Activated naive CD4-positive, alpha-beta T cell treated with anti-CD3 and anti-CD28 coated beads, Interleukin-2, amount 50 U/mL, for 72 hours (primary cell): ENCODE measurements around the gene PLXNA4. TPM values are rescaled to one million over a fixed set of nuclear protein-coding genes. Genes with fewer than 3 reads are reported as not detected.
A peak's percentile ranks its signal among the peaks of the same experiment; 100 is the strongest.

Source experiments
- ATAC-seq, 2 donors: fragments of 150-1000 bp; cut with Tn5 transposase; 2 replicates each; pipeline ENCODE4 v1.10.0; 2021; ENCODE audit warnings: mild to moderate bottlenecking in 2 of 2, moderate library complexity in 2 of 2
- DNase-seq, 2 donors: peaks; one replicate each; pipeline ENCODE4 v3.0.0; 2021 to 2022; ENCODE audit warnings: low spot score in 2 of 2
- H3K27ac Mint-ChIP-seq, 2 donors: one replicate each; pipeline ENCODE4 v1.8.0; 2022; ENCODE audit warnings: mild to moderate bottlenecking in 2 of 2, mixed read lengths in 2 of 2
- H3K36me3 Mint-ChIP-seq, 2 donors: one replicate each; pipeline ENCODE4 v1.8.0; 2022; ENCODE audit warnings: mixed read lengths in 2 of 2
- H3K9me3 Mint-ChIP-seq, 2 donors: one replicate each; pipeline ENCODE4 v1.8.0; 2022; ENCODE audit warnings: mixed read lengths in 2 of 2
- total RNA-seq, 2 donors: library from RNA; stranded (reverse); gene quantifications; one replicate each; pipeline ENCODE4 v1.2.3, GENCODE V29; 2022

Gene PLXNA4
- total RNA-seq, 2 donors from 2014 or later: 0.06 to 0.41 TPM

- H3K36me3 Mint-ChIP-seq: no peaks in the 10 kb centered on the region
- ATAC-seq (no peak), DNase-seq (no peak)
- no peaks in the 10 kb centered on the region for H3K9me3 Mint-ChIP-seq
- no peak overlapping the region for H3K27ac Mint-ChIP-seq
Observed at GRCh38 chr7:132576721-132577085, 433 bp upstream of the PLXNA4 start.

- peak; percentile 25 to 39 for ATAC-seq
- peak in 1 of 2 donors; percentile 14 for DNase-seq
- no peak overlapping the region for H3K27ac Mint-ChIP-seq
- no peaks in the 10 kb centered on the region for H3K9me3 Mint-ChIP-seq
- no peaks in the 10 kb centered on the region for H3K36me3 Mint-ChIP-seq
Observed at GRCh38 chr7:132575419-132575981, 770 bp downstream of the PLXNA4 start.

GRCh38 chr7:132574223-132574622 is 2.0 kb downstream of the PLXNA4 start:
- no peak for ATAC-seq
- DNase-seq: no peak
- no peaks in the 10 kb centered on the region for H3K36me3 Mint-ChIP-seq
- H3K27ac Mint-ChIP-seq: no peak overlapping the region
- no peaks in the 10 kb centered on the region for H3K9me3 Mint-ChIP-seq

- DNase-seq (no peak), ATAC-seq (no peak)
- Mint-ChIP-seq H3K9me3 (no peaks in the 10 kb centered on the region), H3K27ac (no peak overlapping the region), H3K36me3 (no peaks in the 10 kb centered on the region)
Observed at GRCh38 chr7:132573251-132573955, 2.9 kb downstream of the PLXNA4 start.

GRCh38 chr7:132572526-132572925 is 3.7 kb downstream of the PLXNA4 start:
- Mint-ChIP-seq H3K27ac (no peak overlapping the region), H3K36me3 (no peaks in the 10 kb centered on the region), H3K9me3 (no peaks in the 10 kb centered on the region)
- DNase-seq (no peak), ATAC-seq (no peak)

- ATAC-seq: peak in 1 of 2 donors; percentile 22
- Mint-ChIP-seq H3K27ac (no peak overlapping the region), H3K9me3 (no peaks in the 10 kb centered on the region), H3K36me3 (no peaks in the 10 kb centered on the region)
- DNase-seq: no peak
Observed at GRCh38 chr7:132571970-132572369, 4.3 kb downstream of the PLXNA4 start.

- Mint-ChIP-seq H3K36me3 (peaks cover 0 to 4% of the 10 kb centered on the region in 2 donors), H3K27ac (no peak overlapping the region), H3K9me3 (no peaks in the 10 kb centered on the region)
- no peak for ATAC-seq
- DNase-seq: no peak
Observed at GRCh38 chr7:132569884-132570614, 6.2 kb downstream of the PLXNA4 start.

- H3K36me3 Mint-ChIP-seq: peaks cover 0 to 9% of the 10 kb centered on the region in 2 donors
- DNase-seq: no peak
- H3K9me3 Mint-ChIP-seq: no peaks in the 10 kb centered on the region
- H3K27ac Mint-ChIP-seq: no peak overlapping the region
- no peak for ATAC-seq
Observed at GRCh38 chr7:132568962-132569361, 7.3 kb downstream of the PLXNA4 start.

GRCh38 chr7:132565885-132566284 is 10.4 kb downstream of the PLXNA4 start:
- no peak overlapping the region for H3K27ac Mint-ChIP-seq
- ATAC-seq (no peak), DNase-seq (no peak)
- no peaks in the 10 kb centered on the region for H3K9me3 Mint-ChIP-seq
- H3K36me3 Mint-ChIP-seq: peaks cover 0 to 9% of the 10 kb centered on the region in 2 donors

GRCh38 chr7:132565441-132565840 is 10.8 kb downstream of the PLXNA4 start:
- ATAC-seq (no peak), DNase-seq (no peak)
- Mint-ChIP-seq H3K27ac (no peak overlapping the region), H3K36me3 (peaks cover 0 to 9% of the 10 kb centered on the region in 2 donors), H3K9me3 (no peaks in the 10 kb centered on the region)

- DNase-seq (no peak), ATAC-seq (no peak)
- H3K27ac Mint-ChIP-seq: no peak overlapping the region
- H3K36me3 Mint-ChIP-seq: peaks cover 0 to 9% of the 10 kb centered on the region in 2 donors
- H3K9me3 Mint-ChIP-seq: no peaks in the 10 kb centered on the region
Observed at GRCh38 chr7:132564849-132565248, 11.4 kb downstream of the PLXNA4 start.

GRCh38 chr7:132564090-132564489 is 12.2 kb downstream of the PLXNA4 start:
- DNase-seq (no peak), ATAC-seq (no peak)
- no peak overlapping the region for H3K27ac Mint-ChIP-seq
- H3K9me3 Mint-ChIP-seq: no peaks in the 10 kb centered on the region
- H3K36me3 Mint-ChIP-seq: peaks cover 0 to 9% of the 10 kb centered on the region in 2 donors

- no peak for ATAC-seq
- H3K36me3 Mint-ChIP-seq: peaks cover 0 to 9% of the 10 kb centered on the region in 2 donors
- no peak for DNase-seq
- no peak overlapping the region for H3K27ac Mint-ChIP-seq
- no peaks in the 10 kb centered on the region for H3K9me3 Mint-ChIP-seq
Observed at GRCh38 chr7:132562690-132563089, 13.6 kb downstream of the PLXNA4 start.

GRCh38 chr7:132561763-132562162 is 14.5 kb downstream of the PLXNA4 start:
- Mint-ChIP-seq H3K27ac (no peak overlapping the region), H3K36me3 (peaks cover 0 to 9% of the 10 kb centered on the region in 2 donors), H3K9me3 (no peaks in the 10 kb centered on the region)
- ATAC-seq (no peak), DNase-seq (no peak)

- ATAC-seq: peak in 1 of 2 donors; percentile 22
- Mint-ChIP-seq H3K36me3 (peaks cover 0 to 5% of the 10 kb centered on the region in 2 donors), H3K27ac (peak overlapping the region in 1 of 2 donors; percentile 19), H3K9me3 (no peaks in the 10 kb centered on the region)
- DNase-seq: no peak
Observed at GRCh38 chr7:132560825-132561529, 15.3 kb downstream of the PLXNA4 start.

- ATAC-seq (no peak), DNase-seq (no peak)
- Mint-ChIP-seq H3K27ac (no peak overlapping the region), H3K36me3 (peaks cover 0 to 5% of the 10 kb centered on the region in 2 donors), H3K9me3 (no peaks in the 10 kb centered on the region)
Observed at GRCh38 chr7:132560105-132560504, 16.2 kb downstream of the PLXNA4 start.

- peaks cover 0 to 3% of the 10 kb centered on the region in 2 donors for H3K9me3 Mint-ChIP-seq
- H3K36me3 Mint-ChIP-seq: peaks cover under 1 to 2% of the 10 kb centered on the region in 2 donors
Observed at GRCh38 chr7:132558815-132559214, 17.5 kb downstream of the PLXNA4 start.

More at GRCh38 chr7:132558815-132559214, 17.5 kb downstream of the PLXNA4 start:
- ATAC-seq: no peak
- no peak for DNase-seq
- no peak overlapping the region for H3K27ac Mint-ChIP-seq
